ENCODE measurements around the gene IL4R. TPM values are rescaled to one million over a fixed set of nuclear protein-coding genes. Genes with fewer than 3 reads are reported as not detected.

Gene IL4R
- total and polyA plus RNA-seq, 2 of the 8 experiments (the other 6 are each of a cell fraction or from before 2014, with no cell fraction given), result 29.1 to 29.4 TPM

- WGBS, 2 experiments (ENCODE audit: extremely low coverage in 1 of 2, insufficient coverage in 1 of 2, insufficient read length in 1 of 2, insufficient replicate concordance in 2 of 2, low coverage in 1 of 2, low lambda C conversion rate in 2 of 2, missing lambda C conversion rate in 1 of 2), result 78% methylated on average over 10 of the region's 10 CpGs; no CpG with 5 or more reads in 1 of the 2 experiments
- Histone ChIP-seq H3K4ac (replicated peaks; ENCODE audit: insufficient read length, low read depth, low read length) (no peak overlapping the region), H3K27me3 (replicated peaks in 1 of 4; ENCODE audit: control insufficient read depth in 3 of 4, extremely low read depth in 1 of 4, insufficient read depth in 3 of 4, low read length in 3 of 4) (no peaks in the 10 kb centered on the region; a peak in 1 of 7 replicates), H3K36me3 (ENCODE audit: control insufficient read depth in 2 of 4, insufficient read depth in 4 of 4, low read length in 3 of 4) (no peaks in the 10 kb centered on the region), H4K5ac (ENCODE audit: insufficient read length, low read depth, low read length) (no peak overlapping the region), H4K8ac (ENCODE audit: extremely low read depth, insufficient read depth, low read length) (no peak overlapping the region), H3K9me3 (ENCODE audit: insufficient read depth in 2 of 2, low read depth in 1 of 2, low read length in 1 of 2) (no peaks in the 10 kb centered on the region), H2BK20ac (ENCODE audit: low read length) (no peak overlapping the region), H2BK5ac (ENCODE audit: low read depth, low read length) (no peak overlapping the region), H3K56ac (replicated peaks; ENCODE audit: insufficient read length, low read depth, low read length) (no peak overlapping the region), H3K79me1 (ENCODE audit: low read depth, low read length) (no peaks in the 10 kb centered on the region), H3K79me2 (ENCODE audit: control insufficient read depth in 1 of 2, insufficient read depth in 2 of 2, low read length in 2 of 2) (no peaks in the 10 kb centered on the region), H3K23ac (ENCODE audit: insufficient read length) (no peak overlapping the region), H4K20me1 (replicated peaks in 1 of 2; ENCODE audit: control insufficient read depth in 1 of 2, insufficient read depth in 2 of 2, low read length in 2 of 2) (no peaks in the 10 kb centered on the region), H3K27ac (ENCODE audit: low read depth, low read length) (no peak overlapping the region), H4K91ac (replicated peaks; ENCODE audit: insufficient read length, low read length) (no peak overlapping the region), H3K4me2 (ENCODE audit: insufficient read depth in 1 of 2, low read depth in 2 of 2, low read length in 2 of 2) (no peak overlapping the region), H3K14ac (ENCODE audit: insufficient read length) (no peak overlapping the region), H3K4me1 (replicated peaks in 1 of 4; ENCODE audit: control insufficient read depth in 3 of 4, insufficient read depth in 4 of 4, low read length in 3 of 4) (no peaks in the 10 kb centered on the region; a peak in 2 of 7 replicates), H2BK15ac (ENCODE audit: low read length) (peak overlapping the region; percentile 18; the same call in 1 of the 2 replicates), H2BK12ac (ENCODE audit: low read depth, low read length) (no peak overlapping the region), H3K23me2 (ENCODE audit: low read depth, low read length) (no peaks in the 10 kb centered on the region), H2BK120ac (replicated peaks; ENCODE audit: low read depth, low read length) (no peak overlapping the region), H2AK5ac (ENCODE audit: low read depth, low read length) (no peak overlapping the region), H3K4me3 (ENCODE audit: extremely low read depth in 1 of 4, insufficient read depth in 2 of 4, low read depth in 3 of 4, low read length in 4 of 4) (no peak overlapping the region), H2AFZ (ENCODE audit: low read length) (no peak overlapping the region), H3K9ac (replicated peaks in 1 of 4; ENCODE audit: extremely low read depth in 1 of 4, low read depth in 3 of 4, low read length in 3 of 4) (no peak overlapping the region), H3K18ac (ENCODE audit: extremely low read depth, low read length) (no peak overlapping the region)
- FAIRE-seq (no peak), DNase-seq (ENCODE audit: low read depth in 1 of 2, low spot score in 2 of 2) (no peak)
- ChIA-PET POLR2A (ENCODE audit: partially characterized antibody) (interaction anchor here (1.0 to 1.1 kb wide), 2 partner anchors 19 to 197 kb away, joined by 3 read pairs; no protein-coding TSS in a partner anchor), CTCF (ENCODE audit: partially characterized antibody) (no interaction called here)
- TF ChIP-seq CREB1 (IDR thresholded peaks at IDR 0.05), result peak; percentile 13; the same call in 1 of the 2 replicates
- TF ChIP-seq, protein P1, sequence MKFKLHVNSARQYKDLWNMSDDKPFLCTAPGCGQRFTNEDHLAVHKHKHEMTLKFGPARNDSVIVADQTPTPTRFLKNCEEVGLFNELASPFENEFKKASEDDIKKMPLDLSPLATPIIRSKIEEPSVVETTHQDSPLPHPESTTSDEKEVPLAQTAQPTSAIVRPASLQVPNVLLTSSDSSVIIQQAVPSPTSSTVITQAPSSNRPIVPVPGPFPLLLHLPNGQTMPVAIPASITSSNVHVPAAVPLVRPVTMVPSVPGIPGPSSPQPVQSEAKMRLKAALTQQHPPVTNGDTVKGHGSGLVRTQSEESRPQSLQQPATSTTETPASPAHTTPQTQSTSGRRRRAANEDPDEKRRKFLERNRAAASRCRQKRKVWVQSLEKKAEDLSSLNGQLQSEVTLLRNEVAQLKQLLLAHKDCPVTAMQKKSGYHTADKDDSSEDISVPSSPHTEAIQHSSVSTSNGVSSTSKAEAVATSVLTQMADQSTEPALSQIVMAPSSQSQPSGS (IDR thresholded peaks at IDR 0.05; ENCODE audit: low read length), result no peak
- TF ChIP-seq, protein P2, sequence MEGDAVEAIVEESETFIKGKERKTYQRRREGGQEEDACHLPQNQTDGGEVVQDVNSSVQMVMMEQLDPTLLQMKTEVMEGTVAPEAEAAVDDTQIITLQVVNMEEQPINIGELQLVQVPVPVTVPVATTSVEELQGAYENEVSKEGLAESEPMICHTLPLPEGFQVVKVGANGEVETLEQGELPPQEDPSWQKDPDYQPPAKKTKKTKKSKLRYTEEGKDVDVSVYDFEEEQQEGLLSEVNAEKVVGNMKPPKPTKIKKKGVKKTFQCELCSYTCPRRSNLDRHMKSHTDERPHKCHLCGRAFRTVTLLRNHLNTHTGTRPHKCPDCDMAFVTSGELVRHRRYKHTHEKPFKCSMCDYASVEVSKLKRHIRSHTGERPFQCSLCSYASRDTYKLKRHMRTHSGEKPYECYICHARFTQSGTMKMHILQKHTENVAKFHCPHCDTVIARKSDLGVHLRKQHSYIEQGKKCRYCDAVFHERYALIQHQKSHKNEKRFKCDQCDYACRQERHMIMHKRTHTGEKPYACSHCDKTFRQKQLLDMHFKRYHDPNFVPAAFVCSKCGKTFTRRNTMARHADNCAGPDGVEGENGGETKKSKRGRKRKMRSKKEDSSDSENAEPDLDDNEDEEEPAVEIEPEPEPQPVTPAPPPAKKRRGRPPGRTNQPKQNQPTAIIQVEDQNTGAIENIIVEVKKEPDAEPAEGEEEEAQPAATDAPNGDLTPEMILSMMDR (IDR thresholded peaks at IDR 0.05; ENCODE audit: control extremely low read depth in 1 of 3, insufficient read depth in 1 of 3, low read depth in 1 of 3, low read length in 3 of 3), result no peak
Measured at GRCh38 chr16:27381974-27382855, 68.4 kb downstream of the IL4R start.

Measured in H1 (cell line).